Mesodermal cell (in vitro differentiated cells): ENCODE data around the gene AAGAB.
A peak's percentile ranks its signal among the peaks of the same experiment; 100 is the strongest.

Source experiments
- H3K27ac ChIP-seq: 2 replicates; pipeline ENCODE4 v1.7.0; 2013; ENCODE audit warnings: mild to moderate bottlenecking, low read depth, low read length, moderate library complexity; ENCODE audit not compliant: severe bottlenecking
- H3K36me3 ChIP-seq: 2 replicates; pipeline ENCODE4 v1.7.1; 2013; ENCODE audit warnings: mild to moderate bottlenecking, low read length, moderate library complexity; ENCODE audit not compliant: control insufficient read depth, insufficient read depth
- H3K4me1 ChIP-seq: one replicate; pipeline ENCODE4 v1.7.1; 2013; ENCODE audit warnings: mild to moderate bottlenecking, low read length; ENCODE audit not compliant: insufficient read depth, control insufficient read depth, poor library complexity, severe bottlenecking
- H3K4me3 ChIP-seq: 2 replicates; pipeline ENCODE4 v1.7.0; 2013; ENCODE audit warnings: low read length, control low read depth, mild to moderate bottlenecking; ENCODE audit not compliant: insufficient read depth, poor library complexity, severe bottlenecking; ENCODE audit errors: extremely low read depth
- H3K9me3 ChIP-seq: 2 replicates; pipeline ENCODE4 v1.7.1; 2013; ENCODE audit warnings: mild to moderate bottlenecking, low read length, moderate library complexity; ENCODE audit not compliant: control insufficient read depth
- WGBS, 2 experiments: methylation state at CpG; one replicate each; pipeline ENCODE4 v1.1.5; 2013; ENCODE audit warnings: missing lambda C conversion rate in 2 of 2; ENCODE audit not compliant: insufficient coverage in 2 of 2; 5-methylcytosine and 5-hydroxymethylcytosine counted together

Gene AAGAB

GRCh38 chr15:67208396-67208795 is 46.1 kb downstream of the AAGAB start:
- H3K9me3 ChIP-seq = no peaks in the 10 kb centered on the region
- no peak overlapping the region for H3K4me3 ChIP-seq
- H3K27ac ChIP-seq = no peak overlapping the region
- H3K4me1 ChIP-seq = no peaks in the 10 kb centered on the region
- WGBS, 2 experiments = 100% methylated on average over 1 of the region's 2 CpGs; no CpG with 5 or more reads in 1 of the 2 experiments
- peaks cover 29% of the 10 kb centered on the region for H3K36me3 ChIP-seq

- Histone ChIP-seq H3K36me3 (peaks cover 36% of the 10 kb centered on the region), H3K4me3 (no peak overlapping the region), H3K9me3 (no peaks in the 10 kb centered on the region), H3K27ac (no peak overlapping the region), H3K4me1 (no peaks in the 10 kb centered on the region)
- WGBS, 2 experiments = 100% methylated on average over 2 of the region's 3 CpGs; no CpG with 5 or more reads in 1 of the 2 experiments
Observed at GRCh38 chr15:67207555-67208207, 46.8 kb downstream of the AAGAB start.

- H3K27ac ChIP-seq = no peak overlapping the region
- no peaks in the 10 kb centered on the region for H3K9me3 ChIP-seq
- peaks cover 6% of the 10 kb centered on the region for H3K4me1 ChIP-seq
- WGBS, 2 experiments = no CpG with 5 or more reads among the region's 1 CpG
- H3K4me3 ChIP-seq = no peak overlapping the region
- peaks cover 25% of the 10 kb centered on the region for H3K36me3 ChIP-seq
Observed at GRCh38 chr15:67202991-67203390, 51.5 kb downstream of the AAGAB start.

GRCh38 chr15:67202091-67202490 is 52.4 kb downstream of the AAGAB start:
- 100% methylated on average over 1 of the region's 2 CpGs; no CpG with 5 or more reads in 1 of the 2 experiments for WGBS, 2 experiments
- Histone ChIP-seq H3K27ac (no peak overlapping the region), H3K36me3 (peaks cover 23% of the 10 kb centered on the region), H3K4me1 (peaks cover 6% of the 10 kb centered on the region), H3K4me3 (no peak overlapping the region), H3K9me3 (no peaks in the 10 kb centered on the region)

- Histone ChIP-seq H3K36me3 (peaks cover 14% of the 10 kb centered on the region), H3K27ac (no peak overlapping the region), H3K4me3 (no peak overlapping the region), H3K4me1 (peaks cover 6% of the 10 kb centered on the region), H3K9me3 (no peaks in the 10 kb centered on the region)
Observed at GRCh38 chr15:67201136-67201535, 53.3 kb downstream of the AAGAB start.

GRCh38 chr15:67199881-67200763 is 54.3 kb downstream of the AAGAB start:
- Histone ChIP-seq H3K9me3 (no peaks in the 10 kb centered on the region), H3K4me1 (peaks cover 6% of the 10 kb centered on the region), H3K36me3 (peaks cover 21% of the 10 kb centered on the region), H3K4me3 (no peak overlapping the region), H3K27ac (no peak overlapping the region)
- 75 to 81% methylated on average over 6 to 7 of the region's 8 CpGs for WGBS, 2 experiments

- peaks cover 6% of the 10 kb centered on the region for H3K4me1 ChIP-seq
- no peaks in the 10 kb centered on the region for H3K9me3 ChIP-seq
- 88 to 98% methylated on average over 3 to 4 of the region's 4 CpGs for WGBS, 2 experiments
- peaks cover 28% of the 10 kb centered on the region for H3K36me3 ChIP-seq
- H3K4me3 ChIP-seq = no peak overlapping the region
- H3K27ac ChIP-seq = no peak overlapping the region
Observed at GRCh38 chr15:67199391-67199790, 55.1 kb downstream of the AAGAB start.

GRCh38 chr15:67198157-67198754 is 56.2 kb downstream of the AAGAB start:
- Histone ChIP-seq H3K27ac (no peak overlapping the region), H3K9me3 (no peaks in the 10 kb centered on the region), H3K4me1 (peaks cover 6% of the 10 kb centered on the region), H3K36me3 (peaks cover 30% of the 10 kb centered on the region), H3K4me3 (no peak overlapping the region)
- WGBS, 2 experiments = 97 to 98% methylated on average over 7 of the region's 7 CpGs

- no peaks in the 10 kb centered on the region for H3K9me3 ChIP-seq
- H3K27ac ChIP-seq = no peak overlapping the region
- WGBS, 2 experiments = 90 to 94% methylated on average over 2 of the region's 2 CpGs
- peaks cover 31% of the 10 kb centered on the region for H3K36me3 ChIP-seq
- H3K4me3 ChIP-seq = no peak overlapping the region
- peaks cover 6% of the 10 kb centered on the region for H3K4me1 ChIP-seq
Observed at GRCh38 chr15:67197364-67197695, 57.1 kb downstream of the AAGAB start.

- Histone ChIP-seq H3K4me3 (no peak overlapping the region), H3K27ac (peak overlapping the region; percentile 30), H3K4me1 (peaks cover 6% of the 10 kb centered on the region), H3K9me3 (no peaks in the 10 kb centered on the region), H3K36me3 (peaks cover 32% of the 10 kb centered on the region)
- 90 to 94% methylated on average over 7 to 8 of the region's 8 CpGs for WGBS, 2 experiments
Observed at GRCh38 chr15:67196672-67197363, 57.6 kb downstream of the AAGAB start.
